K562 (cell line): ENCODE data around the gene SGPP2. TPM values are rescaled to one million over a fixed set of nuclear protein-coding genes. Genes with fewer than 3 reads are reported as not detected.

Experiments used
- ATAC-seq: fragments of 200-7000 bp; cut with Tn5 transposase; 3 replicates; pipeline ENCODE4 v1.9.1; 2020; ENCODE audit warnings: moderate library complexity
- BruUV-seq: library from RNA; stranded (reverse); fragments of 400-500 nt; replicated peaks from 2 replicates; lab custom pipeline; 2021; lab: Mats Ljungman, UMichigan
- CTCF ChIA-PET: fragments of 300-600 bp; formaldehyde crosslinking; extraction: SDS; loops from one replicate; lab custom pipeline; 2021; ENCODE audit warnings: low intra/inter-chr PET ratio; lab: Yijun Ruan, JAX
- POLR2A ChIA-PET: fragments of 300-600, 350-650 bp; sonication (Branson Sonifier 250); formaldehyde crosslinking; extraction: SDS; loops from one replicate; lab custom pipeline; 2021; ENCODE audit warnings: antibody characterized with exemption, inconsistent platforms; lab: Yijun Ruan, JAX
- DNase-seq, 4 experiments: peaks; one replicate each; pipeline versions ENCODE4 v3.0.0 to v3.0.0-alpha.2; 2011 to 2018; ENCODE audit warnings: low spot score in 3 of 4, mixed read lengths in 3 of 4; ENCODE audit errors: extremely low read depth in 1 of 4
- FAIRE-seq: peaks from 2 replicates; lab custom pipeline; 2011; peaks lifted over from hg19 to GRCh38; lab: Jason Lieb, UNC
- H2AFZ ChIP-seq: 2 replicates; pipeline ENCODE4 v1.6.0; 2011; ENCODE audit warnings: low read depth, low read length, control low read depth, inconsistent platforms
- H3K27ac ChIP-seq: fragments of 200-600 bp; 3 replicates; pipeline ENCODE4 v1.8.0; 2011; ENCODE audit warnings: low read depth, mild to moderate bottlenecking, control low read depth, inconsistent platforms, low read length, moderate library complexity, mixed read lengths; ENCODE audit errors: extremely low read depth
- H3K27me3 ChIP-seq, 2 experiments: fragments of 300-600 bp in 1 of 2; 2 replicates in 1 of 2; 3 replicates in 1 of 2; pipeline versions ENCODE4 v1.6.0 to v1.8.0; 2011; ENCODE audit warnings: inconsistent platforms in 2 of 2, low read length in 2 of 2, mild to moderate bottlenecking in 1 of 2, mixed read lengths in 1 of 2, moderate library complexity in 1 of 2; ENCODE audit not compliant: control insufficient read depth in 2 of 2, insufficient read depth in 2 of 2
- H3K36me3 ChIP-seq: fragments of 300-600 bp; 3 replicates; pipeline ENCODE4 v1.8.0; 2011; ENCODE audit warnings: mild to moderate bottlenecking, low read length, inconsistent platforms; ENCODE audit not compliant: control insufficient read depth, insufficient read depth
- H3K4me1 ChIP-seq, 2 experiments: fragments of 200-600 bp in 1 of 2; replicated peaks in 1 of 2; 2 replicates in 1 of 2; 3 replicates in 1 of 2; pipeline versions ENCODE4 v1.5.1 to v1.8.0; 2011; ENCODE audit warnings: inconsistent platforms in 2 of 2, low read length in 2 of 2, mild to moderate bottlenecking in 1 of 2, mixed read lengths in 1 of 2, moderate library complexity in 1 of 2; ENCODE audit not compliant: control insufficient read depth in 2 of 2, insufficient read depth in 2 of 2
- H3K4me2 ChIP-seq: 2 replicates; pipeline ENCODE4 v1.6.1; 2011; ENCODE audit warnings: low read length, control low read depth, inconsistent platforms, mixed read lengths; ENCODE audit not compliant: insufficient read depth
- H3K4me3 ChIP-seq: fragments of 200-600 bp; sonication (generic), shearing (Covaris generic); 2 replicates; pipeline ENCODE4 v1.5.1; 2016; ENCODE audit warnings: control low read depth, inconsistent platforms
- H3K79me2 ChIP-seq: fragments of 200-600 bp; 3 replicates; pipeline ENCODE4 v1.8.0; 2011; ENCODE audit warnings: low read length, inconsistent platforms; ENCODE audit not compliant: control insufficient read depth, insufficient read depth
- H3K9ac ChIP-seq, 2 experiments: 2 replicates each; pipeline versions ENCODE4 v1.6.0 to v1.6.1; 2011; ENCODE audit warnings: low read depth in 2 of 2, low read length in 2 of 2, control low read depth in 1 of 2, inconsistent platforms in 1 of 2, mild to moderate bottlenecking in 1 of 2, mixed read lengths in 1 of 2; ENCODE audit not compliant: insufficient read depth in 1 of 2
- H3K9me1 ChIP-seq: one replicate; pipeline ENCODE4 v1.6.0; 2011; ENCODE audit warnings: inconsistent platforms, mild to moderate bottlenecking, low read length, moderate library complexity; ENCODE audit not compliant: control insufficient read depth, insufficient read depth
- H3K9me3 ChIP-seq: replicated peaks from 2 replicates; pipeline ENCODE4 v1.5.1; 2011; ENCODE audit warnings: low read depth, low read length, inconsistent platforms; ENCODE audit not compliant: control insufficient read depth, insufficient read depth
- H4K20me1 ChIP-seq: replicated peaks from 2 replicates; pipeline ENCODE4 v1.6.1; 2011; ENCODE audit warnings: low read length, inconsistent platforms, mixed read lengths; ENCODE audit not compliant: control insufficient read depth, insufficient read depth
- HLTF ChIP-seq: fragments of 450-650 bp; IDR thresholded peaks from 2 replicates; pipeline ENCODE4 v1.6.1; 2016
- PTBP1 ChIP-seq: fragments of 200-400 bp; formaldehyde crosslinking; IDR thresholded peaks from 2 replicates; pipeline ENCODE4 v1.6.1; 2017; ENCODE audit warnings: low read depth, low read length
- YY1 ChIP-seq, 3 experiments: IDR thresholded peaks; 2 replicates each; pipeline ENCODE4 v1.6.1; 2011; ENCODE audit warnings: low read length in 2 of 3, mild to moderate bottlenecking in 2 of 3, moderate library complexity in 2 of 3, borderline replicate concordance in 1 of 3, control low read depth in 1 of 3, low read depth in 1 of 3; ENCODE audit not compliant: insufficient read depth in 3 of 3, insufficient replicate concordance in 2 of 3, control insufficient read depth in 1 of 3, insufficient read length in 1 of 3; ENCODE audit errors: extremely low read depth in 1 of 3
- ZNF778 ChIP-seq: fragments of 450-650 bp; formaldehyde crosslinking; IDR thresholded peaks from 2 replicates; pipeline ENCODE4 v1.4.0; 2020; ENCODE audit warnings: mild to moderate bottlenecking, moderate library complexity
- WGBS: fragments of 100-300 bp; shearing (Covaris generic); methylation state at CpG from one replicate; pipeline ENCODE4 v1.1.6; 2016; ENCODE audit warnings: low coverage, mixed read lengths; ENCODE audit not compliant: insufficient coverage; ENCODE audit errors: missing lambda C conversion rate; 5-methylcytosine and 5-hydroxymethylcytosine counted together
- in situ Hi-C: fragments of 300-500 bp; cut with MboI; formaldehyde crosslinking; loops from 4 replicates; pipeline ENCODE4 v1.15.0; 2018; ENCODE audit warnings: inconsistent platforms, mixed read lengths
- intact Hi-C: fragments of 100-400 bp; cut with micrococcal nuclease; formaldehyde crosslinking; loops from 2 replicates; pipeline ENCODE4 v1.14.2; 2022
- polyA plus RNA-seq, 8 experiments: library from polyadenylated mRNA; depleted of rRNA in 4 of 8; stranded (reverse) in 5 of 8; unstranded in 3 of 8; fragments of >200 nt; fragmentation: Nextera tagmentation in 2 of 8; fragmentation: Illumina TruSeq in 1 of 8; extraction: Ambion mirVana in 2 of 8; extraction: Trizol in 1 of 8; gene quantifications; 2 replicates each; pipeline versions ENCODE4 v1.2.1 to v1.2.3, GENCODE V29; 2011 to 2014; ENCODE audit warnings: inconsistent platforms in 1 of 8, missing spikeins in 1 of 8
- total RNA-seq, 7 experiments: library from RNA; depleted of rRNA in 6 of 7; stranded (reverse); fragments of >200 nt in 6 of 7; fragmentation: Illumina TruSeq in 2 of 7; extraction: Trizol in 2 of 7; gene quantifications; 2 replicates each; pipeline versions ENCODE4 v1.2.1 to v1.2.3, GENCODE V29; 2011 to 2021; ENCODE audit warnings: low replicate concordance in 1 of 7

SGPP2 gene
- total and polyA plus RNA-seq, 9 of the 15 experiments (the other 6 are each of a cell fraction or from before 2014, with no cell fraction given), result 0.01 to 0.04 TPM; not detected in 7

DNA sequence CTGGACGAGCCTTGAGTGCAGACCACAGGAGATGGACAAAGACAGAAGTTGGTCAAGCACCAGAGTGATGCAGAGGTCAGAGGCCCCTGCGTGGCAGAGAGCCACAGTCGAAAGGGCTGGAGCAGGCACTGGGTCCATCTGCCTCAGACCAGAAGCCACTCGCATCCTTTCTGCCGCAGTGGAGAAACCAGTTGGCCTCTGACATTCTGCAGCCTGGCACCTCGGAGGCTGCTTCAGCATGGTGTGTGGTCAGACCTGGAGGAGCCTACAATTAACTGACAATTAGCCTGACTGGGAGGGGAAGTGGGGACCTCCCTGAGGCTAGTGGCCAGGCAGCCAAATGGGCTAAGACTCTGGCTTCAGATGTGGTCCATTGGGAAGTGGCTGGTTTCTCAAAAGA lies 111.1 kb downstream of the SGPP2 start:
- FAIRE-seq, result no peak
- no TSS peak for BruUV-seq
- no peak overlapping the region for H2AFZ ChIP-seq
- H3K4me1 ChIP-seq, result no peaks in the 10 kb centered on the region
- DNase-seq, result no peak
- no peak overlapping the region for H3K9ac ChIP-seq
- TF ChIP-seq ZNF778 (CRISPR knock-in tag) (no peak), HLTF (no peak)
- WGBS, result 2% methylated on average over 4 of the region's 6 CpGs
- no peaks in the 10 kb centered on the region for H3K9me3 ChIP-seq
- H3K27me3 ChIP-seq, result peaks cover 0 to 4% of the 10 kb centered on the region in 2 experiments; a peak in 1 of 5 replicates
- CTCF ChIA-PET, result no interaction called here
- intact Hi-C loops (no loop called here), in situ Hi-C loops (no loop called here)
- no peaks in the 10 kb centered on the region for H4K20me1 ChIP-seq
- no peaks in the 10 kb centered on the region for H3K36me3 ChIP-seq
- H3K4me3 ChIP-seq, result no peak overlapping the region
- no peak for ATAC-seq
- POLR2A ChIA-PET, result no interaction called here
- H3K79me2 ChIP-seq, result no peaks in the 10 kb centered on the region
- no peak overlapping the region for H3K27ac ChIP-seq
- no peaks in the 10 kb centered on the region for H3K9me1 ChIP-seq
- no peak overlapping the region for H3K4me2 ChIP-seq

GRCh38 chr2:222538535-222538934 lies 114.2 kb downstream of the SGPP2 start:
- WGBS, result 4% methylated on average over 3 of the region's 3 CpGs
- no peak overlapping the region for H2AFZ ChIP-seq
- H3K9me1 ChIP-seq, result no peaks in the 10 kb centered on the region
- H3K4me3 ChIP-seq, result no peak overlapping the region
- H3K36me3 ChIP-seq, result no peaks in the 10 kb centered on the region
- no peak overlapping the region for H3K9ac ChIP-seq
- H3K9me3 ChIP-seq, result no peaks in the 10 kb centered on the region
- no peak for DNase-seq
- BruUV-seq, result no TSS peak
- no peaks in the 10 kb centered on the region for H4K20me1 ChIP-seq
- H3K27ac ChIP-seq, result no peak overlapping the region
- no peaks in the 10 kb centered on the region; a peak in 1 of 5 replicates for H3K27me3 ChIP-seq
- no peaks in the 10 kb centered on the region for H3K79me2 ChIP-seq
- POLR2A ChIA-PET, result no interaction called here
- TF ChIP-seq PTBP1, result no peak
- TF ChIP-seq YY1 (IDR thresholded peaks at IDR 0.05; ENCODE audit: borderline replicate concordance in 1 of 3, control insufficient read depth in 1 of 3, extremely low read depth in 1 of 3, insufficient read depth in 3 of 3, insufficient read length in 1 of 3, insufficient replicate concordance in 2 of 3, low read depth in 1 of 3, low read length in 2 of 3), result no peak
- TF ChIP-seq, all 486 proteins: peak for 0
- CTCF ChIA-PET, result no interaction called here
- intact Hi-C loops (no loop called here), in situ Hi-C loops (no loop called here)
- H3K4me2 ChIP-seq, result no peak overlapping the region
- H3K4me1 ChIP-seq, result no peaks in the 10 kb centered on the region
- ATAC-seq, result no peak
- FAIRE-seq, result no peak
